Fibroblast of villous mesenchyme (primary cell): Measurements from ENCODE around the gene GAL3ST3. TPM values are rescaled to one million over a fixed set of nuclear protein-coding genes. Genes with fewer than 3 reads are reported as not detected.
"Not testable (repeated sequence)": the region's sequence is repeated elsewhere in the genome, so short reads cannot be mapped to it uniquely, and the experiment has no call there.

Source experiments
- DNase-seq: peaks from one replicate; pipeline ENCODE4 v3.0.0-alpha.2; 2010; ENCODE audit warnings: low read depth
- H3K4me3 ChIP-seq: 2 replicates; pipeline ENCODE4 v1.5.1; 2011; ENCODE audit warnings: low read depth, mild to moderate bottlenecking, low read length
- total RNA-seq: library from RNA; depleted of rRNA; stranded (reverse); fragments of >200 nt; gene quantifications from 2 replicates; pipeline ENCODE4 v1.2.3, GENCODE V29; 2012
- TF ChIP-seq, protein P1 (sequence below): IDR thresholded peaks from 2 replicates; pipeline ENCODE4 v1.5.1; 2012; ENCODE audit warnings: low read depth, mild to moderate bottlenecking, low read length; ENCODE audit not compliant: insufficient read depth

Gene GAL3ST3, protein sequence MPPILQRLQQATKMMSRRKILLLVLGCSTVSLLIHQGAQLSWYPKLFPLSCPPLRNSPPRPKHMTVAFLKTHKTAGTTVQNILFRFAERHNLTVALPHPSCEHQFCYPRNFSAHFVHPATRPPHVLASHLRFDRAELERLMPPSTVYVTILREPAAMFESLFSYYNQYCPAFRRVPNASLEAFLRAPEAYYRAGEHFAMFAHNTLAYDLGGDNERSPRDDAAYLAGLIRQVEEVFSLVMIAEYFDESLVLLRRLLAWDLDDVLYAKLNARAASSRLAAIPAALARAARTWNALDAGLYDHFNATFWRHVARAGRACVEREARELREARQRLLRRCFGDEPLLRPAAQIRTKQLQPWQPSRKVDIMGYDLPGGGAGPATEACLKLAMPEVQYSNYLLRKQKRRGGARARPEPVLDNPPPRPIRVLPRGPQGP
- under 0.01 TPM in 1 of 2 replicates, not detected in the other for total RNA-seq

DNA sequence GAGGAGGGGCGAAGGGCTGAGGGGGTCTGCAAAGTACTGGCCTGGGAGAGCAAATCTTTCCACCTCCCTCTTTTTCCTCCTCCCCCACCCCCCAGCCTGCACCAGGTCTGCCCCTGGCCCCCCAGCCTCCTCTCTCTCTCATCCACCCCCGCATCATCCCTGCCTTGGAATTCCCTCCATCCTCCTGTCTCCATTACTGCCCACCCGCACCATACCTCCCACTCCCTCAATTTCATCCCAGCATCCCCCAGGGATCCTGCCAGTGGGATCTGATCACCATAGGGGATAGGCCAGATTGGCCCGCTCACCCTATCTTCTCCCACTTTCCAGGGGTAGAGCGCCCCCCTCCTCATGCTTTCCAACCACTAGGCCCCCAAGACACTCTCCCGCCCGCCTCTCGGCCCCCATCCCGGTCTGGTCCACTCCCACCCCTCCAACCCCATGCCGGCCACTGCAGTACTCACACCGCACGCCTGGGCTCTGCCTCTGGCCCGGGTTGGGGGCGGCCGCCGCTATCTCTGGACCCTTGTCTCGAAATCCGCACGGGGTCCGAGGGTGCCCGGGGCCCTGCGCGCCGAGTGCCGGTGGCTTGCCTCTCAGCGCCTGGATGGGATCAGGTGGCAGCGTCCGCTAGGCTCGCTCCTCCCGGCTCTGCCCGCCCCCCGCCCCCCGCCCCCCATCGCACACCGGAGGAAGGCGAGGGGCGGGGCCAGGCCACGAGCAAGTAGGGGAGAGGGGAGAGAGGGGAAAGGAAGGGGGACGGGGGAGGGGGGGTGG, at the start of gene GAL3ST3:
Gene GAL3ST3, minus strand, starts transcription at position 615 of the 777 bp plus-strand sequence. CDS start 3,746 bp downstream, outside the sequence.
- H3K4me3 ChIP-seq: no peak within 1 kb of the TSS
- DNase-seq: no peak
- TF ChIP-seq, protein P1, sequence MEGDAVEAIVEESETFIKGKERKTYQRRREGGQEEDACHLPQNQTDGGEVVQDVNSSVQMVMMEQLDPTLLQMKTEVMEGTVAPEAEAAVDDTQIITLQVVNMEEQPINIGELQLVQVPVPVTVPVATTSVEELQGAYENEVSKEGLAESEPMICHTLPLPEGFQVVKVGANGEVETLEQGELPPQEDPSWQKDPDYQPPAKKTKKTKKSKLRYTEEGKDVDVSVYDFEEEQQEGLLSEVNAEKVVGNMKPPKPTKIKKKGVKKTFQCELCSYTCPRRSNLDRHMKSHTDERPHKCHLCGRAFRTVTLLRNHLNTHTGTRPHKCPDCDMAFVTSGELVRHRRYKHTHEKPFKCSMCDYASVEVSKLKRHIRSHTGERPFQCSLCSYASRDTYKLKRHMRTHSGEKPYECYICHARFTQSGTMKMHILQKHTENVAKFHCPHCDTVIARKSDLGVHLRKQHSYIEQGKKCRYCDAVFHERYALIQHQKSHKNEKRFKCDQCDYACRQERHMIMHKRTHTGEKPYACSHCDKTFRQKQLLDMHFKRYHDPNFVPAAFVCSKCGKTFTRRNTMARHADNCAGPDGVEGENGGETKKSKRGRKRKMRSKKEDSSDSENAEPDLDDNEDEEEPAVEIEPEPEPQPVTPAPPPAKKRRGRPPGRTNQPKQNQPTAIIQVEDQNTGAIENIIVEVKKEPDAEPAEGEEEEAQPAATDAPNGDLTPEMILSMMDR: no peak

GRCh38 chr11:66092125-66092524, 43.2 kb upstream of the GAL3ST3 start:
- not testable (repeated sequence) for H3K4me3 ChIP-seq, DNase-seq

DNA sequence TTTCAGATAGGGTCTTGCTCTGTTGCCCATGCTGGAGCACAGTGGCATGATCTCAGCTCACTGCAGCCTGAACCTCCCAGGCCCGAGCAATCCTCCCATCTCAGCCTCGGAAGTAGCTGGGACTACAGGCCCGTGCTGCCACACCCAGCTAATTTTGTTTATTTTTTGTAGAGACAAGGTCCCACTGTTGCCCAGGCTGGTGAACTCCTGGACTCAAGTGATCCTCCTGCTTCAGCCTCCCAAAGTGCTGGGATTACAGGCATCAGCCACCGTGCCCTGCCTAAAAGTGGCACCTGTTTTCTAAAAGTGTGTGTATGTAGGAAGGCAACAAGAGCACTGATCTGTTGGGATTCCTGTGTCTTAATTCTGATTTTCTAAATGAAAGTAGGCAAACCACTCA, 41.3 kb upstream of the GAL3ST3 start:
- TF ChIP-seq, protein P1: no peak
- H3K4me3 ChIP-seq: no peak overlapping the region
- no peak for DNase-seq

- TF ChIP-seq, protein P1: no peak
- H3K4me3 ChIP-seq: no peak overlapping the region
- no peak for DNase-seq
Measured at GRCh38 chr11:66089067-66089466, 40.1 kb upstream of the GAL3ST3 start.

DNA sequence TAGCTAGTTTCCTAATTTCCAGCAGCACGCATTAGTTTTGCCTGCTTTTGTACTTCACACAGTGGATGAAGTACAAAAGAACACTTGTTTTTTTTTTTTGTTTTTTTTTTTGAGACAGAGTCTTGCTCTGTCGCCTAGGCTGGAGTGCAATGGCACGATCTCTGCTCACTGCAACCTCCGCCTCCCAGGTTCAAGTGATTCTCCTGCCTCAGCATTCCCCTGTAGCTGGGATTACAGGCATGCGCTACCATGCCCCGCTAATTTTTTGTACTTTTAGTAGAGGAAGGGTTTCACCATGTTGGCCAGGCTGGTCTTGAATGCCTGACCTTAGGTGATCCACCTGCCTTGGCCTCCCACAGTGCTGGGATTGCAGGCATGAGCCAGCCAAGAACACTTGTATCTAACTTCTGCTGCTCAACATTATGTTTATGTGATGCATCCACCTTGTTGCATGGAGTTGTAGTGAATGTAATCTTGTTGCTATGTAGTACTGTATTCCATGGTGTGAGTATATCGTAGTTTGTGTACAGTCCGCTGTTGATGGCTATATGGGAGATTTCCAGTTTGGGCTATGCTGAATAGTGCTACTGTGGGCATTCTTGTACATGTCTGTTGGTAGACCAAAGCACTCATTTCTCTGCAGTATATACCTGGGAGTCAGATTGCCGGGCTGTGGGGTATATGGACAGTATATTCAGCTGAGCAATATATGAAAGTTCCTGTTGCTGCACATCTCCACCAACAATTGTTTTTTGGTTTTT, 38.4 kb upstream of the GAL3ST3 start:
- DNase-seq: no peak
- H3K4me3 ChIP-seq: no peak overlapping the region
- TF ChIP-seq, protein P1: no peak

DNA sequence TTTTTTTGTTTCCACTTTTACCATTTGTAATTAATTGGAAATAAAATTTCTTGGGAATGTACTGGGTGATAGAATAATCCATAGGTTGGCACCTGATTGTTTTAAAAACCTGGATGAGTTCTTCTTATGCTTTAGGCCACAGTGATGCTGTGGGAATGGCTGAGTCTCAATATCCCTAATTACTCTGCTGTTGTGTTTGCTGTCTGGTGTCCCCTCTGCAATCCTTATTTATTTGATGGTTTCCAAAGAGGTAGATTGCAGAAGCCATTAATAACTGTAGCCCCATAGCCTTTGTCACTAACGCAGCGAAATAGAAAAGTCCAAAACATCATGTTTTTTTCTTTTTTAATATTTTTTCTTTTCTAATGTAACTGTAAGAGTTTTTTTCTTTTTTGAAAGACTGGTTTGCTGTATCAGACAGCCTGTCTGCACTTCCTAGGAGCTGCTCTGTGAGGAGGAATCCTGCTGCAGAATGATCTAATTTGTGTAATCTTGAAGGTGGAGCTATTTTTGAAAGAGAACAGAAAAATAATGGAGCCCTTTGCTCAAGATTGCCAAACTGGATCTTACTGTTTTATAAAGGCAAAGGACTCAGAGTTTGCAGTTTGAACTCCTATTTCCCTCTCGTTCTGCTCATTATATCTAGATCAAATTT, 36.0 kb upstream of the GAL3ST3 start:
- TF ChIP-seq, protein P1: no peak
- no peak for DNase-seq

More for the DNA sequence above, 36.0 kb upstream of the GAL3ST3 start:
- no peak overlapping the region for H3K4me3 ChIP-seq
